Endothelial cell of umbilical vein (primary cell): ENCODE results near the gene DBNL. TPM values are rescaled to one million over a fixed set of nuclear protein-coding genes. Genes with fewer than 3 reads are reported as not detected.

Experiments used
- BruUV-seq: library from RNA; stranded (reverse); fragments of 400-500 nt; replicated peaks from 2 replicates; lab custom pipeline; 2021; lab: Mats Ljungman, UMichigan
- CTCF ChIA-PET: fragments of 300-600, 350-600 bp; sonication (Branson Sonifier 250); formaldehyde crosslinking; loops from one replicate; lab custom pipeline; 2021; ENCODE audit warnings: antibody characterized with exemption, inconsistent platforms; lab: Charles Lee
- POLR2A ChIA-PET: fragments of 300-600, 350-600 bp; sonication (Branson Sonifier 250); formaldehyde crosslinking; loops from one replicate; lab custom pipeline; 2021; ENCODE audit warnings: antibody characterized with exemption, inconsistent platforms; lab: Charles Lee
- DNase-seq: peaks from one replicate; pipeline ENCODE4 v3.0.0-alpha.2; 2011; ENCODE audit warnings: low read depth, low spot score
- FAIRE-seq: peaks from 2 replicates; lab custom pipeline; 2011; peaks lifted over from hg19 to GRCh38; lab: Jason Lieb, UNC
- H2AFZ ChIP-seq: 2 replicates; pipeline ENCODE4 v1.6.0; 2012; ENCODE audit warnings: low read depth, low read length, control low read depth, inconsistent platforms
- H3K27ac ChIP-seq: 2 replicates; pipeline ENCODE4 v1.5.1; 2011; ENCODE audit warnings: low read depth, mild to moderate bottlenecking, control low read depth, low read length, moderate library complexity; ENCODE audit not compliant: insufficient read depth
- H3K27me3 ChIP-seq, 2 experiments: 2 replicates each; pipeline versions ENCODE4 v1.6.0 to v1.6.1; 2011; ENCODE audit warnings: low read length in 2 of 2, mixed read lengths in 1 of 2; ENCODE audit not compliant: control insufficient read depth in 2 of 2, insufficient read depth in 2 of 2
- H3K36me3 ChIP-seq, 2 experiments: 2 replicates in 1 of 2; 3 replicates in 1 of 2; pipeline ENCODE4 v1.5.1; 2011; ENCODE audit warnings: low read length in 2 of 2, mild to moderate bottlenecking in 1 of 2, moderate library complexity in 1 of 2; ENCODE audit not compliant: control insufficient read depth in 2 of 2, insufficient read depth in 2 of 2; ENCODE audit errors: extremely low read depth in 1 of 2
- H3K4me1 ChIP-seq: 3 replicates; pipeline ENCODE4 v1.5.1; 2011; ENCODE audit warnings: mild to moderate bottlenecking, low read length; ENCODE audit not compliant: control insufficient read depth, insufficient read depth; ENCODE audit errors: extremely low read depth
- H3K4me2 ChIP-seq: 2 replicates; pipeline ENCODE4 v1.6.1; 2011; ENCODE audit warnings: low read length, control low read depth, mixed read lengths; ENCODE audit not compliant: insufficient read depth
- H3K4me3 ChIP-seq, 3 experiments: fragments of 200-600 bp in 1 of 3; sonication (generic), shearing (Covaris generic) in 1 of 3; replicated peaks in 1 of 3; 2 replicates each; pipeline ENCODE4 v1.5.1; 2011 to 2016; ENCODE audit warnings: control low read depth in 3 of 3, low read length in 3 of 3, mild to moderate bottlenecking in 2 of 3, inconsistent platforms in 1 of 3, low read depth in 1 of 3, moderate library complexity in 1 of 3; ENCODE audit not compliant: insufficient read depth in 1 of 3
- H3K79me2 ChIP-seq: 2 replicates; pipeline ENCODE4 v1.6.0; 2012; ENCODE audit warnings: low read length, inconsistent platforms; ENCODE audit not compliant: control insufficient read depth, insufficient read depth
- H3K9ac ChIP-seq: replicated peaks from 2 replicates; pipeline ENCODE3; 2011; ENCODE audit warnings: low read length, control low read depth; ENCODE audit not compliant: insufficient read depth; ENCODE audit errors: extremely low read depth
- H3K9me1 ChIP-seq: replicated peaks from 3 replicates; pipeline ENCODE4 v1.6.0; 2011; ENCODE audit warnings: mild to moderate bottlenecking, low read length; ENCODE audit not compliant: control insufficient read depth, insufficient read depth; ENCODE audit errors: extremely low read depth
- H3K9me3 ChIP-seq: replicated peaks from 2 replicates; pipeline ENCODE4 v1.5.1; 2012; ENCODE audit warnings: low read length, inconsistent platforms; ENCODE audit not compliant: control insufficient read depth, insufficient read depth
- H4K20me1 ChIP-seq: replicated peaks from 2 replicates; pipeline ENCODE3; 2011; ENCODE audit warnings: mild to moderate bottlenecking, low read length; ENCODE audit not compliant: control insufficient read depth, insufficient read depth; ENCODE audit errors: extremely low read depth
- EZH2 ChIP-seq: IDR thresholded peaks from 2 replicates; pipeline ENCODE4 v1.6.1; 2012; ENCODE audit warnings: borderline replicate concordance, low read depth, mild to moderate bottlenecking, moderate library complexity, low read length, inconsistent platforms; ENCODE audit not compliant: severe bottlenecking
- FOS ChIP-seq: IDR thresholded peaks from 2 replicates; pipeline ENCODE4 v1.6.1; 2011; ENCODE audit warnings: mild to moderate bottlenecking, low read length, moderate library complexity, borderline replicate concordance; ENCODE audit not compliant: insufficient read depth
- MYC ChIP-seq: IDR thresholded peaks from one replicate; pipeline ENCODE4 v1.6.1; 2011; ENCODE audit warnings: mild to moderate bottlenecking, low read depth, low read length
- POLR2A ChIP-seq: IDR thresholded peaks from 2 replicates; pipeline ENCODE4 v1.6.1; 2012; ENCODE audit warnings: low read depth, mild to moderate bottlenecking, control low read depth, low read length
- POLR2AphosphoS5 ChIP-seq: IDR thresholded peaks from 2 replicates; pipeline ENCODE4 v1.6.1; 2012; ENCODE audit warnings: low read depth, mild to moderate bottlenecking, control low read depth, low read length, moderate library complexity; ENCODE audit not compliant: insufficient read depth
- dilution Hi-C: fragments of 300-500 bp; cut with MboI; formaldehyde crosslinking; loops from one replicate; pipeline ENCODE4 v1.15.0; 2019; ENCODE audit warnings: low sequenced_read_pairs; ENCODE audit not compliant: extremely low pct_ligation_motif_present
- intact Hi-C: fragments of 100-400 bp; cut with micrococcal nuclease; formaldehyde crosslinking; loops from one replicate; pipeline ENCODE4 v1.10.0; 2022
- polyA plus RNA-seq, 4 experiments: library from polyadenylated mRNA; depleted of rRNA in 3 of 4; stranded (reverse) in 3 of 4; unstranded in 1 of 4; fragments of >200 nt; gene quantifications; 2 replicates each; pipeline versions ENCODE4 v1.2.1 to v1.2.3, GENCODE V29; 2011 to 2012; ENCODE audit warnings: missing spikeins in 1 of 4
- total RNA-seq: library from RNA; stranded (reverse); gene quantifications from 2 replicates; pipeline ENCODE4 v1.2.3, GENCODE V29; 2021

DBNL gene
- total and polyA plus RNA-seq, 2 donors (not counting 3 experiments of a cell fraction or from before 2014, with no cell fraction given): 94.0 to 123 TPM

- Histone ChIP-seq H3K9ac (no peak overlapping the region), H3K4me2 (no peak overlapping the region), H2AFZ (no peak overlapping the region), H3K9me3 (no peaks in the 10 kb centered on the region), H4K20me1 (no peaks in the 10 kb centered on the region), H3K27me3 (peaks cover 2 to 13% of the 10 kb centered on the region in 2 experiments), H3K79me2 (no peaks in the 10 kb centered on the region), H3K27ac (no peak overlapping the region), H3K36me3 (peaks cover 3 to 27% of the 10 kb centered on the region in 2 experiments), H3K9me1 (no peaks in the 10 kb centered on the region), H3K4me3 (no peak overlapping the region), H3K4me1 (no peaks in the 10 kb centered on the region)
- BruUV-seq: no TSS peak
- no peak for DNase-seq
- intact Hi-C loops (no loop called here), dilution Hi-C loops (no loop called here)
- TF ChIP-seq EZH2 (peak; percentile 26), FOS (no peak)
- no peak for FAIRE-seq
- ChIA-PET CTCF (interaction anchor here (0.7 to 1.3 kb wide), 2 partner anchors 9 to 19 kb away, joined by 3 to 7 read pairs; partner anchors contain the start of gene DBNL), POLR2A (no interaction called here)
These were observed 19.0 kb downstream of the DBNL start for GRCh38 chr7:44063547-44063893.

GRCh38 chr7:44063894-44064651, 19.6 kb downstream of the DBNL start:
- ChIA-PET CTCF (interaction anchor here (0.7 to 1.6 kb wide), 3 partner anchors 8 to 20 kb away, joined by 3 to 7 read pairs (median 3); partner anchors contain the start of gene DBNL), POLR2A (no interaction called here)
- no peak overlapping the region for H3K27ac ChIP-seq
- no peaks in the 10 kb centered on the region for H3K79me2 ChIP-seq
- H2AFZ ChIP-seq: no peak overlapping the region
- H3K9me1 ChIP-seq: no peaks in the 10 kb centered on the region
- H4K20me1 ChIP-seq: no peaks in the 10 kb centered on the region
- no peaks in the 10 kb centered on the region for H3K9me3 ChIP-seq
- peaks cover 2 to 13% of the 10 kb centered on the region in 2 experiments for H3K27me3 ChIP-seq
- dilution Hi-C loops: no loop called here
- FAIRE-seq (no peak), DNase-seq (no peak)
- H3K4me1 ChIP-seq: no peaks in the 10 kb centered on the region
- no TSS peak for BruUV-seq
- intact Hi-C loops: no loop called here
- no peak overlapping the region for H3K4me3 ChIP-seq
- H3K36me3 ChIP-seq: peaks cover 0 to 22% of the 10 kb centered on the region in 2 experiments
- TF ChIP-seq EZH2 (peak; percentile 26), POLR2AphosphoS5 (no peak), POLR2A (no peak), MYC (no peak)
- H3K9ac ChIP-seq: no peak overlapping the region
- no peak overlapping the region for H3K4me2 ChIP-seq
